Measurements from ENCODE around the gene PRKN. TPM values are rescaled to one million over a fixed set of nuclear protein-coding genes. Genes with fewer than 3 reads are reported as not detected.

Gene PRKN
- total and polyA plus RNA-seq, 2 donors (not counting 3 experiments of a cell fraction or from before 2014, with no cell fraction given): 0.06 TPM; not detected in 1

- no peaks in the 10 kb centered on the region for H4K20me1 ChIP-seq (replicated peaks; ENCODE audit: control insufficient read depth, extremely low read depth, insufficient read depth, low read length)
- no peaks in the 10 kb centered on the region for H3K79me2 ChIP-seq (ENCODE audit: control insufficient read depth, insufficient read depth, low read length)
- TF ChIP-seq POLR2A (IDR thresholded peaks at IDR 0.05; ENCODE audit: low read depth, low read length) (no peak), FOS (IDR thresholded peaks at IDR 0.05; ENCODE audit: borderline replicate concordance, insufficient read depth, low read length) (peak; percentile 28), MAX (IDR thresholded peaks at IDR 0.05; ENCODE audit: insufficient read depth, insufficient read length) (no peak), GATA2 (IDR thresholded peaks at IDR 0.05; ENCODE audit: insufficient read depth, insufficient read length, low read depth, low read length) (no peak)
- H3K9ac ChIP-seq (replicated peaks; ENCODE audit: extremely low read depth, insufficient read depth, low read length): no peak overlapping the region
- FAIRE-seq: no peak
- no peaks in the 10 kb centered on the region for H3K9me1 ChIP-seq (replicated peaks; ENCODE audit: control insufficient read depth, extremely low read depth, insufficient read depth, low read length)
- no peak overlapping the region for H2AFZ ChIP-seq (ENCODE audit: low read depth, low read length)
- no TSS peak for BruUV-seq (replicated peaks)
- no peaks in the 10 kb centered on the region for H3K36me3 ChIP-seq (ENCODE audit: control insufficient read depth in 2 of 2, extremely low read depth in 1 of 2, insufficient read depth in 2 of 2, low read length in 2 of 2)
- no peaks in the 10 kb centered on the region for H3K27me3 ChIP-seq (ENCODE audit: control insufficient read depth in 2 of 2, insufficient read depth in 2 of 2, low read length in 2 of 2)
- ChIA-PET POLR2A (no interaction called here), CTCF (interaction anchor here (1.0 kb wide), 1 partner anchor 11 kb away, joined by 3 read pairs; no protein-coding TSS in a partner anchor)
- peak; percentile 34 for DNase-seq (ENCODE audit: low read depth, low spot score)
- intact Hi-C loops (cut with micrococcal nuclease): loop anchor here (1.0 kb wide), 1 partner anchor 47 kb away; no protein-coding TSS in a partner anchor
- H3K4me1 ChIP-seq (ENCODE audit: control insufficient read depth, extremely low read depth, insufficient read depth, low read length): no peaks in the 10 kb centered on the region
- H3K27ac ChIP-seq (ENCODE audit: insufficient read depth, low read depth, low read length): no peak overlapping the region
- no peaks in the 10 kb centered on the region for H3K9me3 ChIP-seq (replicated peaks; ENCODE audit: control insufficient read depth, insufficient read depth, low read length)
- no peak overlapping the region for H3K4me3 ChIP-seq (replicated peaks in 1 of 3; ENCODE audit: insufficient read depth in 1 of 3, low read depth in 1 of 3, low read length in 3 of 3)
- no peak overlapping the region for H3K4me2 ChIP-seq (ENCODE audit: insufficient read depth, low read length)
- dilution Hi-C loops (cut with MboI; ENCODE audit: extremely low pct_ligation_motif_present, low sequenced_read_pairs): no loop called here
Observed at GRCh38 chr6:161486361-161487216, 1241.0 kb downstream of the PRKN start.

GRCh38 chr6:161482517-161482858, 1245.1 kb downstream of the PRKN start:
- no peaks in the 10 kb centered on the region for H3K36me3 ChIP-seq (ENCODE audit: control insufficient read depth in 2 of 2, extremely low read depth in 1 of 2, insufficient read depth in 2 of 2, low read length in 2 of 2)
- dilution Hi-C loops (cut with MboI; ENCODE audit: extremely low pct_ligation_motif_present, low sequenced_read_pairs): no loop called here
- H3K79me2 ChIP-seq (ENCODE audit: control insufficient read depth, insufficient read depth, low read length): no peaks in the 10 kb centered on the region
- H3K4me1 ChIP-seq (ENCODE audit: control insufficient read depth, extremely low read depth, insufficient read depth, low read length): no peaks in the 10 kb centered on the region
- DNase-seq (ENCODE audit: low read depth, low spot score): no peak
- no TSS peak for BruUV-seq (replicated peaks)
- no peaks in the 10 kb centered on the region for H3K9me1 ChIP-seq (replicated peaks; ENCODE audit: control insufficient read depth, extremely low read depth, insufficient read depth, low read length)
- no peak overlapping the region for H2AFZ ChIP-seq (ENCODE audit: low read depth, low read length)
- FAIRE-seq: no peak
- no peak for TF ChIP-seq POLR2AphosphoS5 (IDR thresholded peaks at IDR 0.05; ENCODE audit: insufficient read depth, low read depth, low read length)
- TF ChIP-seq JUN (IDR thresholded peaks at IDR 0.05; ENCODE audit: borderline replicate concordance, insufficient read depth, insufficient read length, low read depth): no peak
- TF ChIP-seq MAX (IDR thresholded peaks at IDR 0.05; ENCODE audit: insufficient read depth, insufficient read length): no peak
- no peak overlapping the region for H3K9ac ChIP-seq (replicated peaks; ENCODE audit: extremely low read depth, insufficient read depth, low read length)
- no peaks in the 10 kb centered on the region for H3K9me3 ChIP-seq (replicated peaks; ENCODE audit: control insufficient read depth, insufficient read depth, low read length)
- H4K20me1 ChIP-seq (replicated peaks; ENCODE audit: control insufficient read depth, extremely low read depth, insufficient read depth, low read length): no peaks in the 10 kb centered on the region
- POLR2A ChIA-PET: no interaction called here
- no peak overlapping the region for H3K4me2 ChIP-seq (ENCODE audit: insufficient read depth, low read length)
- no peak overlapping the region for H3K27ac ChIP-seq (ENCODE audit: insufficient read depth, low read depth, low read length)
- CTCF ChIA-PET: no interaction called here
- H3K4me3 ChIP-seq (replicated peaks in 1 of 3; ENCODE audit: insufficient read depth in 1 of 3, low read depth in 1 of 3, low read length in 3 of 3): no peak overlapping the region
- no peaks in the 10 kb centered on the region for H3K27me3 ChIP-seq (ENCODE audit: control insufficient read depth in 2 of 2, insufficient read depth in 2 of 2, low read length in 2 of 2)
- intact Hi-C loops (cut with micrococcal nuclease): no loop called here

All from endothelial cell of umbilical vein (primary cell).